RWPE1 (cell line): Measurements from ENCODE around the gene METTL15.
"Not testable (repeated sequence)": the region's sequence is repeated elsewhere in the genome, so short reads cannot be mapped to it uniquely, and the experiment has no call there.

Experiments used
- CTCF ChIA-PET: fragments of 350-600 bp; sonication (Branson Sonifier 250); formaldehyde crosslinking; extraction: SDS; loops from one replicate; lab custom pipeline; 2021; lab: Yijun Ruan, JAX
- POLR2A ChIA-PET: fragments of 400-600 bp; formaldehyde crosslinking; extraction: SDS; loops from one replicate; lab custom pipeline; 2020; ENCODE audit warnings: antibody characterized with exemption; ENCODE audit not compliant: low non-redundant PET; lab: Yijun Ruan, JAX
- DNase-seq: peaks from one replicate; pipeline ENCODE4 v3.0.0; 2012; ENCODE audit warnings: low spot score
- H3K27ac ChIP-seq: fragments of 450-650 bp; 2 replicates; pipeline ENCODE4 v1.5.1; 2017
- CTCF ChIP-seq: fragments of 450-650 bp; conservative IDR thresholded peaks from 2 replicates; pipeline ENCODE4 v1.5.1; 2017; ENCODE audit warnings: low read depth, mild to moderate bottlenecking

The METTL15 gene

GRCh38 chr11:28284196-28284595 lies 176.0 kb downstream of the METTL15 start:
- H3K27ac ChIP-seq, result no peak overlapping the region
- ChIA-PET CTCF (no interaction called here), POLR2A (no interaction called here)
- no peak for TF ChIP-seq CTCF
- no peak for DNase-seq

- ChIA-PET CTCF (no interaction called here), POLR2A (no interaction called here)
- no peak overlapping the region for H3K27ac ChIP-seq
- DNase-seq, result no peak
- no peak for TF ChIP-seq CTCF
These were observed 181.3 kb downstream of the METTL15 start for GRCh38 chr11:28289444-28289843.

GRCh38 chr11:28290995-28291394 lies 182.8 kb downstream of the METTL15 start:
- H3K27ac ChIP-seq, POLR2A ChIA-PET, CTCF ChIA-PET, DNase-seq: not testable (repeated sequence)

GRCh38 chr11:28296426-28296825 lies 188.2 kb downstream of the METTL15 start:
- no peak overlapping the region for H3K27ac ChIP-seq
- TF ChIP-seq CTCF, result no peak
- no peak for DNase-seq
- ChIA-PET POLR2A (no interaction called here), CTCF (no interaction called here)

- ChIA-PET POLR2A (no interaction called here), CTCF (no interaction called here)
- TF ChIP-seq CTCF, result no peak
- no peak overlapping the region for H3K27ac ChIP-seq
- no peak for DNase-seq
These were observed 190.0 kb downstream of the METTL15 start for GRCh38 chr11:28298209-28298608.

GRCh38 chr11:28303477-28304191 lies 195.4 kb downstream of the METTL15 start:
- ChIA-PET CTCF (interaction anchor here (0.6 to 0.7 kb wide), 2 partner anchors 189 to 355 kb away, joined by 3 to 4 read pairs; no protein-coding TSS in a partner anchor), POLR2A (interaction anchor here (0.6 kb wide), 1 partner anchor 115 kb away, joined by 4 read pairs; no protein-coding TSS in a partner anchor)
- no peak for TF ChIP-seq CTCF
- no peak for DNase-seq
- H3K27ac ChIP-seq, result no peak overlapping the region

GRCh38 chr11:28315440-28315839 lies 207.3 kb downstream of the METTL15 start:
- ChIA-PET POLR2A (no interaction called here), CTCF (interaction anchor here (0.6 kb wide), 1 partner anchor 616 kb away, joined by 5 read pairs; no protein-coding TSS in a partner anchor)
- no peak for DNase-seq
- H3K27ac ChIP-seq, result no peak overlapping the region
- no peak for TF ChIP-seq CTCF
